A673 (cell line): ENCODE results near the gene KRTAP5-3.

Source experiments
- CTCF ChIP-seq: fragments of 300-800, 200-600 bp; sonication (generic); conservative IDR thresholded peaks from 2 replicates; pipeline ENCODE4 v1.5.1; 2017; ENCODE audit warnings: low read depth, mild to moderate bottlenecking, antibody characterized with exemption, low read length, moderate library complexity, mixed read lengths
- EZH2 ChIP-seq: fragments of 200-600 bp; sonication (generic); IDR thresholded peaks from 2 replicates; pipeline ENCODE4 v1.6.1; 2017; ENCODE audit warnings: borderline replicate concordance, low read depth, mild to moderate bottlenecking, mixed read lengths, antibody characterized with exemption, low read length; ENCODE audit not compliant: poor library complexity, severe bottlenecking

- no peak for TF ChIP-seq CTCF
- no peak for TF ChIP-seq EZH2
Observed at GRCh38 chr11:1604711-1605110, 3.6 kb downstream of the KRTAP5-3 start.
